HepG2 (cell line): ENCODE results near the gene TCF7L2.

ENCODE experiments used
- ARNTL ChIP-seq: sonication (generic); formaldehyde crosslinking; IDR thresholded peaks from 2 replicates; pipeline ENCODE4 v1.4.0; 2020; ENCODE audit warnings: mild to moderate bottlenecking, missing genetic modification reagents
- MXI1 ChIP-seq: IDR thresholded peaks from 3 replicates; pipeline ENCODE4 v1.6.1; 2012; ENCODE audit warnings: low read depth, low read length, inconsistent platforms, borderline replicate concordance
- PBX3 ChIP-seq: sonication (generic); formaldehyde crosslinking; IDR thresholded peaks from 2 replicates; pipeline ENCODE4 v1.8.1; 2023; ENCODE audit warnings: missing genetic modification reagents, inconsistent platforms, borderline replicate concordance
- RELA ChIP-seq: sonication (generic); formaldehyde crosslinking; IDR thresholded peaks from 2 replicates; pipeline ENCODE4 v1.4.0; 2020; ENCODE audit warnings: missing genetic modification reagents
- U2AF2 ChIP-seq: fragments of 200-400 bp; formaldehyde crosslinking; IDR thresholded peaks from 2 replicates; pipeline ENCODE4 v1.6.1; 2017; ENCODE audit warnings: low read depth, mild to moderate bottlenecking, low read length
- ZBTB8A ChIP-seq: sonication (generic); formaldehyde crosslinking; IDR thresholded peaks from 2 replicates; pipeline ENCODE4 v1.4.0; 2020; ENCODE audit warnings: mild to moderate bottlenecking, low read depth, missing genetic modification reagents, borderline replicate concordance
- ZNF101 ChIP-seq: sonication (generic); formaldehyde crosslinking; IDR thresholded peaks from 2 replicates; pipeline ENCODE4 v1.4.0; 2020; ENCODE audit warnings: mild to moderate bottlenecking, low read depth, missing genetic modification reagents, borderline replicate concordance
- ZNF333 ChIP-seq: sonication (generic); formaldehyde crosslinking; IDR thresholded peaks from 2 replicates; pipeline ENCODE4 v1.4.0; 2020; ENCODE audit warnings: mild to moderate bottlenecking, missing genetic modification reagents, borderline replicate concordance

GRCh38 chr10:113007821-113008220 lies 57.8 kb downstream of the TCF7L2 start:
- no peak for TF ChIP-seq ZNF101 (CRISPR knock-in tag)
- no peak for TF ChIP-seq RELA (CRISPR knock-in tag)
- TF ChIP-seq ARNTL (CRISPR knock-in tag), result no peak
- TF ChIP-seq PBX3, result no peak
- no peak for TF ChIP-seq ZNF333 (CRISPR knock-in tag)
- TF ChIP-seq U2AF2, result no peak
- TF ChIP-seq MXI1, result no peak
- no peak for TF ChIP-seq ZBTB8A (CRISPR knock-in tag)
